Measurements from ENCODE around the gene ETHE1.

ETHE1 gene, protein sequence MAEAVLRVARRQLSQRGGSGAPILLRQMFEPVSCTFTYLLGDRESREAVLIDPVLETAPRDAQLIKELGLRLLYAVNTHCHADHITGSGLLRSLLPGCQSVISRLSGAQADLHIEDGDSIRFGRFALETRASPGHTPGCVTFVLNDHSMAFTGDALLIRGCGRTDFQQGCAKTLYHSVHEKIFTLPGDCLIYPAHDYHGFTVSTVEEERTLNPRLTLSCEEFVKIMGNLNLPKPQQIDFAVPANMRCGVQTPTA

DNA sequence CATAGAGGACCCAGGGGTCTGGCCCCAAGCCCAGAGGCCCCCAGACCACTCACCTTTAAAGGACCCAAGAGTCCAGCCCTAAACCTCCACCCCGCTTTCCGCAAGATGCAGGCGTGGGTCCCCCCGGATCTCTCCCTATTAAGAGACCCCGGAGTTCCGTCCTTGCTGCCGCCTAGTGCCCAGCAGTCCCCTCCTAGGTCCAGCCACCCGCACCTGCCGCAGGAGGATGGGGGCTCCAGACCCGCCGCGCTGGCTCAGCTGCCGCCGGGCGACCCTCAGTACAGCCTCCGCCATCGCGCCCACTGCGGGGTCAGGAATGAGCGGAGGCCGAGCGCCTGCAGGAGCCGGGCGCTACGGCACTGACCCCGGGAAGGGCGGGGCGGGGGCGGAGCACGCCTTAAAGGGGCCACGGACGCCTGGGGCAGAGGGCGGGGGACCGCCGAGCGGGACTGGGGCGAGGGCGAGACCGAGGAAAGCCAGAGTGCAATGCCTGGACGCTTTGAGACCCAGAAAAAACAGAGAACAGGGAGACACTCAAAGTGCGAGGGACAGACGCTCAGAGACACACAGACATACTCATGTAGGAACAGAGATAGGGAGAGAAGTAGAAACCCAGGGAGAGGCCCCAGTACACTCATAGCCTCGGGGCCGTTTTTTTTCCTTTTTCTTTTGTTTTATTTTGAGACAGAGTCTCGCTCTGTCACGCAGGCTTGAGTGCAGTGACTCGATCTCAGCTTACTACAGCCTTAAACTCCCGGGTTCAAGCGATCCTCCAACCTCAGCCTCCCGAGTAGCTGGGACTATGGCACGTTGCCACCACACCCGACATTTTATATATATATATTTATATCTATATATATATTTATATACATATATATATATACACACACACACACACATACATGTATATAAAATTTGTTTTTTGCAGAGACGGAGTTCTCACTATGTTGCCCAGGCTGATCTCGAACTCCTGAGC is at the start of gene ETHE1:
ETHE1 (minus strand) TSS at position 318 of the 976 bp plus-strand sequence; CDS start at position 294, 24 bp downstream.
- DNase-seq (ENCODE audit: low read depth in 2 of 2) = peak; percentile 75 to 77

DNA sequence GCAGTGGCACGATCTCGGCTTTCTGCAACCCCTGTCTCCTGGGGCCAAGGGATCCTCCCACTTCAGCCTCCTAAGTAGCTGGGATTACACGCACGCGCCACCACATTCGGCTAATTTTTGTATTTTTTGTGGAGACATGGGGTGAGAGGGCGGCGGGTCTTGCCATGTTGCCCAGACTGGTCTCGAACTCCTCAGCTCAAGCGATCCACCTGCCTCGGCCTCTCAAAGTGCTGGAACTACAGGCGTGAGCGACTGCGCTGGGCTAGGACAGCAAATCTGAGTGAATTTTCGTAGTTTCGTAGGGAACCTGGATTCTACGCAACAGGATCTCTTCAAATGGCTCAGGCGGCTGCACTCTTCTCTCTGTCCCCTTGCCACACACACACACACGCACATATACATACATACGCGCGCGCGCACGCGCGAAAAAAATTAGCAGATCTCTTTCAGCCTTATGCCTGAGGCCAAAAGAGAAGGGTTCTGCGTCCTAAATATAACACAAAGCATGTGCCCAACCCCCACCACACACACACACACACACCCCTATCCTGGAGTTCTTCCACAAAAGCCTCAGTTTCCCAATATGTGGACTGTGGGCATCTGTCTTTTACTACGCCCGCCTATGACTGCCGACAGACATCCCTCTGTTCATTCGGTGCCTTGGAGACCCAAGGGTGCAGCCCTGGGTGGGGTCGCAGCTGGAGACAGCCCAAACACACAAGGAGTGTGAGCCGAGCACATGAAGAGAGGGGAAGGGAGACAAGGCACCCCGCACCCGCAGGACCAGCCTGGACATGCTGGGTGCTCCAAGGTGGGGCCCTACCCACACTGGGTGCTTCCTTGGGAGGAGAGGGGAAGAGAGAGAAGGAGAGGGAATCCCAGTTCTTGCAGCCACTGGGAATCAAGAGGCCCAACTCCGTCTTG is 49.2 kb upstream of the ETHE1 start:
- DNase-seq (ENCODE audit: low read depth in 2 of 2) = no peak

DNA sequence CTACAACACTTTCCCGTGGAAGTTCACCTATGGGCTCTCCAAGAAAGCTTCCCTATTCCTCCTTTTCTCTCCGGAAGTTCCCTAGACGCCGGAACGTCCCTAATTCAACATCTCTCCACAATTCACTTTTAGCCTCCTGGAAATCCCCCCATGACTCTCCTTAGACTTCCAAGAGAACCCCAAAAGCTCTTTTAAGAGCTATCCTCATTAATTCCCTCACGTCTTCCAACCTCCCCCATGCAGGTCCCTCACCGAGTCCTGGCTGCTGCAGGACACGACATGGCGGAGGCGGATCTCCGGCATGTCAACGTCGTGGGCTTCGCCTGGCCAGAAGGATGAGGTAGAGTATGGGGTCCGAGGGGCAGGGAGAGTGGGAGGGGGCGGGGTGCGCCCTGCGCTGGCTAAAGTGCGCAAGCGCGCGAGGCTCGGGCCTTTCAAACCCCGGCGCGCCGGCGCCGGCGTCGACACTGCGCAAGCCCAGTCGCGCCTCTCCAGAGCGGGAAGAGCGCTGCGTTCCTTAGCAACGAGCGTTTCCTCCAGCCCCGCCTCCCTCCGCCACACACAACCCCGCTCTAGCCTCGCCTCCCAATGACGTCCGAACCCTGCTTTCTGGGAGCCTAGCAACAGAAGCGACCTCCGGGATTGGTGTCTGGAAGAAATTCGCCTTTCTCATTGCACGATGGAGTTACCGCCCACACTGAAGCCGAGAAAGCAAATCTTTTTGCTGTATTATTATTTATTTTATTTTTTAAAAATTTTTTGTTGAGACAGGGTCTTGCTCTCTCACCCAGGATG is 48.4 kb upstream of the ETHE1 start, which contains the start of the genes PINLYP and XRCC1:
PINLYP (plus strand) TSS at position 646 of the 795 bp plus-strand sequence. CDS start 1,391 bp downstream, outside the sequence.
XRCC1 (minus strand) TSS at position 372 of the 795 bp plus-strand sequence; CDS start at position 303, 69 bp downstream.
- peak; percentile 95 to 96 for DNase-seq (ENCODE audit: low read depth in 2 of 2)

DNA sequence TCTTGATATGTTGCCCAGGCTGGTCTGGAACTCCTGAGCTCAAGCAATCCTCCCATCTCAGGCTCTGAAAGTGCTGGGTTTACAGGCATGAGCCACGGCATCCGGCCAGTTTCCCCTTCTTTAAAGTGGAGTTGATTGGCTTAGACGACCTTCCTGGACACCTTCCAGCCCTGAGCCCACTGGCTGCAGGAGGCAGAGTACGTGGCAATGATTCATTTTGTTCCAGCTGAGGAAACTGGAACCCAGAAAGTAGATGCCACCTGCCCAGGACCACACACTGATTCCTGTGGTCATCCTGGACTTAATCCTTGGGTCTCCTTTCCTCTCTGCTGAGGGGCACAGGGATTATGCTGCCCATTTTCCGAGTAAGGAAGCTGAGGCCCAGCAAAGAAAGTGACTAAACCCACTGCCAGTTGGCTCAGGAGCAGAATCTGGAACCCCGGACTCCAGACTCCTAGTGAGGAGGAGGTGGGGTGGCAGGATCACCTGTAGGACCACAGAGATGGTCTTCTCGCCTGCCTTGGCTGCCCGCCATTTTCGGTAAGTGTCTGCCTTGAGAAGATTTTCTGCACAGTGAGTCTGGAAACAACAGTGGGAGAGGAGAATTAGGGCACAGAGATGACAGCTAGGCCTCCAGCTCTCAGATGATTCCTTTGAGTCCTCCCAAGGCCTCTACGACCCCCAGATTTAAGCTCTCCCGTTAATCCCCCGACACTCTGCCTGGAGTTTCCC is 47.6 kb upstream of the ETHE1 start:
- no peak for DNase-seq (ENCODE audit: low read depth in 2 of 2)

DNA sequence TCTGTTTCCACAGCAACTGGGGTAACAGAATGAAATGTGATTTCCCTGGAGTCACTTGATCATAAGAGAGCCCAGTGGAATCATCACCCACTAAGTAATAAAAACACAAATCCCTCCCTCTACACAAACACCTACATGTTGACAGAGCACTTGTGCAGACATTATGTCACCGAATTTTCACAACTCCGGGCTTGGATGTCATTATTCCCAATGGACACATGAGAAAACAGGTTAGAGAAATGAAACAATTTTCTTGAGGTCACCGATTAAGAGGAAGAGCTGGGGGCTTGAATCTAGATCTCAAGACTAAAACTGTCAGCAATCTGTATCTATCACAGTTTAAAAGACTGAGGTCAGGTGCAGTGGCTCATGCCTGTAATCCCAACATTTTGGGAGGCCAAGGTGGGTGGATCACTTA is 45.2 kb upstream of the ETHE1 start:
- DNase-seq (ENCODE audit: low read depth in 2 of 2) = no peak

DNA sequence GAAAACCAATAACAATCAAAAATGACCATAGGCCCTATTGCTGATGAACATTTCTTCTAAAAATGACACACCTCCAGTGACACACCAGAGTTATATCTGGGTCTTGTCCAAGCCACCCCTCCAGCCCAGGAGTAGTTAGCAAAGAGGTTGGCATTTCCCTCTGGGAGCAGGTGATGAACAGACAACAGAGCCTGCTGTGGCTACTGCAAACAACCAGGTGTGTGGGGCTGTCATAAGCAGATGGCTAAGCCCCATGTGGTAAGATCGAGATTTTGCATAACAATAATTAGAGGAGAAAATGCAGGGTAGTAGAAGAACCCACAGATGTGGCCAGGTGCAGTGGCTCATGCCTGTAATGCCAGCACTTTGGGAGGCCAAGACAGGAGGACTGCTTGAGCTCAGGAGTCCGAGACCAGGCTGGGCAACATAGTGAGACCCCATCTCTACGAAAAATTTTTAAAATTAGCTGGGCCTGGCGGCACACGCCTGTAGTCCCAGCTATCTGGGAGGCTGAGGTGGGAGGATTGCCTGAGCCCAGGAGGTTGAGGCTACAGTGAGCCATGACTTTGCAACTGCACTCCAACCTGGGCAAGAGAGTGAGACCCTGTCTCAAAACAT is 43.3 kb upstream of the ETHE1 start:
- no peak for DNase-seq (ENCODE audit: low read depth in 2 of 2)

DNA sequence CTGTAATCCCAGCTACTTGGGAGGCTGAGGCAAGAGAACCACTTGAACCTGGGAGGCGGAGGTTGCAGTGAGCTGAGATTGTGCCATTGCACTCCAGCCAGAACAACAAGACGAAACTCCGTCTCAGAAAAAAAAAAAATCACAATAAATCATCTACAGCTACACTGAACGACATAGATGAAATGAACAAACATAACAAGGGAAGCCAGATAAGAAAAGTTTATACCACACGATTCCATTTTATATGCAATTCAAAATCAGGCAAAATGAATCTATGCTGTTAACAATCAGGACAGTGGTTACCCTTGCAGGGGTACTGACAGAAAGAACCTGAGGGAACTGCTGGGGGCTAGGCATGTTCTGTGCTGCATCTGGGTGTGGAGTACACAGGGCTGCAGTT is 42.7 kb upstream of the ETHE1 start:
- DNase-seq (ENCODE audit: low read depth in 2 of 2) = no peak

DNA sequence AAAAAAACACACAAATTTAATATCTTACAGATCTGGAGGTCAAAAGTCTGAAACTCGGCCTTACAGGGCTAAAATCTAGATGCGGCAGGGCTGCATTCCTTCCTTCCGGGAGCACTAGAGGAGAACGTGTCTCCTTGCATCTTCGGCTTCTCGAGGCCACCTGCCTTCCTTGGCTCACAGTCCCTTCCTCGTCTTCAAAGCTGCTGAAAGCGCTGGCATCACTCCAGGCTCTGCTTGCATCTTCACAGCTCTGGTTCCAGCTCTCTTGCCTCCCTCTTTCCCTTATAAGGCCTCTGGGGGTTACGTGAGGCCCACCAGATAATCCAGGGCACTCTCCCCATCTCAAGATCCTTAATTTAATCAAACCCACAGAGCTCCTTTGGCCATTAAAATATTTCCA is 37.8 kb upstream of the ETHE1 start:
- DNase-seq (ENCODE audit: low read depth in 2 of 2) = no peak

DNA sequence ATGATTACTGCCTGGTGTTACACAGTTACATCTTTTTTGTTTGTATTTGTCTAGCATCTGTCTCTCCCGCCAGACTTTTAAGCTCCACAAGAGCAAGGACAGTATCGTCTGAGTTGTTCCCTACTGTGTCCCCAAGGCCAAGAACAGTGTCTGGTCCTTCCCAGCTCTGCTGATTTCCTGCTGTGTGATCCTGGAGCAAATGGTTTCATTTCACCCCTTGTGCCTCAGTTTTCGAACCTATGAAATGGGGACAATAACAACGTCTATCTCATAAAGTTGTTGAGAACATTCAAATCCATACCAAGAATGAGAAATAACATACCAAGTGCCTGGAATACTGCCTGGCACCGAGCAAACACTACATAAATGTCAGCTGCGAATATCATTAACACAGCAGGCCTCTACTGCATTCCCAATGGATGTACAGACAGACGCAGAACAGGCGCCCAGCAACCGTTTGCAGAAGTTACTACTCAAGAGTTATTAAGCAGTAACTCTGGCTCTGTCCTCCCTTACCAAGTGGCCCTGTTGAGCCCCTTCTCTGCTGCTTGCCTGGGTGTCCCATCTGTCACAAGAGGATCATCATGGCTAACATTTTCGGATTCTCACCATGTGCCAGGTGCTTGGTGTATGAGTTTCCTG is 36.9 kb upstream of the ETHE1 start:
- DNase-seq (ENCODE audit: low read depth in 2 of 2) = no peak

DNA sequence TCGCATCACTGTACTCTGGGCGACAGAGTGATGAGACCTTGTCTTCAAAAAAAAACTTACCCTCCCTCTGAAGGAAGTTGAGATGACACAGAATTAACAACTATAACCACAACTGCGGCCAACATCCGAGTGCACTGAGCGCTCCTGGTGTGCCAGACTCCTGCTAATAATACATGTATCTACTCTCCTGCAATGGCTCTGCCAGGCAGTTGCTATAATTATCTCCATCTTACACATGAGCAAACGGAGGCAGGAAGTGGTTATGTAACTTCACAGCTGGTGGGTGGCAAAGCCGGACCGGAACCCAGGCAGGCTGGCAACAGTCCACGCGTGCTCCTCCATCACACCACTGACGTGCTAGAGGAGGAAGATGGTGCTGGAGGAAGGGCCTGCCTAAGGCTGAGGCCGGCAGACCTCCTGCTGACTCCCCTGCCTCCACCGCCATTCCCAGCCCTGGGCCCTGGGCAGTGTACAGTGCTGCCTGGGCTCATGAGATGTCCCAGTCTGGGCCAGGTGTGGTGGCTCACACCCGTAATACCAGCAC is 35.8 kb upstream of the ETHE1 start:
- DNase-seq (ENCODE audit: low read depth in 2 of 2) = peak; percentile 50 to 64

DNA sequence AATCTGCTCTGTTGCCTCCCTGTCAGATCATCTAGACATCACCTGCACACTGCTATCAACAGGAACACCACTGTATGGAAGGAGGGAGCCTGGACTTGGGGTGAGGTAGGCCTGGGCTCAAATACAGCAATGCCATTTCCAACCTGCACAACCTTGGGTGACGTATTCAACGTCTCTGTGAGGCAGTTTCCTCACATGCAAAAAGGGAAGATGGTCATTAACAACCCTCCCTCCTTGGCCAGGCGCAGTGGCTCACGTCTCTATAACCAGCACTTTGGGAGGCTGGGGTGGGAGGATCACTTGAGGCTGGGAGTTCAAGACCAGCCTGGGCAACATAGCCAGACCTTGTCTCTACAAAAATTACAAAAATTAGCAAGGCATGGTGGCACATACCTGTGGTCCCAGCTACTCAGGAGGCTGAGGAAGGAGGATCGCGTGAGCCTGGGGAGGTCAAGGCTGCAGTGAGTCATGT is 35.3 kb upstream of the ETHE1 start:
- DNase-seq (ENCODE audit: low read depth in 2 of 2) = no peak

DNA sequence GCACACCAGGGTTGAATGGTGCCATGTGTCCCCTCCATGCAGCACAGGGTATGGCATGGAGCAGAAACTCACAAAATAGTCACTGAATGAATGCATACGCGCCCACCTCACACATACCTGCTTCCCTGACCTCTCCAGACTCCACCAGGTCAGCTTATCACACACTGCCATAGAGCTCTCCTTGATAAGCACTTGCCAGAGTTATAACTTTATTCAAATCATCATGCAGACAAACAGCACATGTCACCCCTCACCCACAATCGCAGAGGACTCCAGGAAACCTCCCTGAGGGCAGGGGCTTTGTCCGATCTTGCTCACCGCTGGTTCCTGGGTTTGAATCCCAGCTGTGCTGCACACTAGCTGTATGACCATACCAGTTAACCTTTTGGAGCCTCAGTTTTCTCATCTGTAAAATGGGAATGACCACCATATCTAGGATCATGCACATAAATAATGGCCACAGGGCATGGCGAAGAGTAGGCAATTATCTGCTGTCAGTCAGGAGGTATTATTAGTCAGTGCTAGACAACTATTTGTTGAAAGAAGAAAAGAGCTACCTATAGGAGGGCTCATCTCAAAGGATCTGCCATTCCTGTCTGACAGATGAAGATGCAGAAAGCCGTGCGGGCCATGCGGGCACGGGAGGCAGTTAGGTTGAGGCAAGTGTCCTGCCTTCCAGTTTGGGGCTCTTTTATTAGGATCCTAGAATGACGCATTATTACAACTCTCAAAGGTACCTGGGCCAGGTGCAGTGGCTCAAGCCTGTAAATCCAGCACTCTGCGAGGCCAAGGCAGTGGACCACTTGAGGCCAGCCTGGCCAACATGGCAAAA is 34.4 kb upstream of the ETHE1 start:
- no peak for DNase-seq (ENCODE audit: low read depth in 2 of 2)

DNA sequence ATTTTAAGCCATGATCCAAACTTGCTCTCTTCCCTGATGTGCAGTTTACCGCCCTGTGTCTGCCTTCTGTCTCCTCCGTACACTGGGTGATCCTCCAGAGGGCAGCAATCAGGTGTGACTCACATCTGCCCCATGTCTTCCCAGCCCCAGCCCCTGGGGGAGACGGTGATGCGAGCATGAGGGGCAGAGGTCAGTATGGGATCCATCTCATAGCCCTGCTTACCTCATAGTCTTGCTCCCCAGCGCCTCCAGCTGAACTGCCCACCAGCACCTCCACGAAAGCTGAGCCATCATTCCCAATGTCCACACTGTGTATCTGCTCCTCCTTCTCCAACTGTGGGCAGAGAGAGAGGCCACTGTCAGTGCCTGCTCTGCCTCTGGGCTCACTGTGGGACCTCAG is 33.7 kb upstream of the ETHE1 start:
- DNase-seq (ENCODE audit: low read depth in 2 of 2) = no peak

DNA sequence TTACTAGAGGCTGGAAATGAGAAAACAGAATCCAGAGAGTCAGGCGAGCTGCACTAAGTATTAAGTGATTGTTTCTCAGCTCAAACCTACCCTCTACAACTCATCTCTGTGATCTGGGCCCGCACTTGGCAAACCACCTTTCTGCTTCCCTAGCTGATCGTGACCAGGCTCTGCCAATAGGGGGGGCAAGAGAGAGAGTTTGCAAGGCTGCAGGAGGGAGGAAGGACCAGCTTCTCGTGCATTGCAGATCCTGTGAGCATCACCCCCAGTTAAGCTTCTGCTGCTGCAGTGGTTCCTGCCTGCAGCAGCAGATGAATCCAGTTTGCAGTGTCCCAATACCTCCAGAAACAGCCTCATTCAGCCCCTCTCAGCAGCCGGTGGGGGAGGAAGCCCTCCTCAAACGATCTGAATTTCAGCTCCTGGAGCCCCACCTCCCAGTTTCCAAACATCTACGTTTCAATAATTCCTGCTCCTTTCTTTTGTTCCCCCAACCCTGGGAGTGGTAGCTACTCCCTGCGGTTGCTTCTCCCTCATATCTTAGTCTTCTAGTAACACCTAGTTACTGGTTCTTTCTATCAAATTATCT is 28.3 kb upstream of the ETHE1 start:
- DNase-seq (ENCODE audit: low read depth in 2 of 2) = peak; percentile 57 to 63

DNA sequence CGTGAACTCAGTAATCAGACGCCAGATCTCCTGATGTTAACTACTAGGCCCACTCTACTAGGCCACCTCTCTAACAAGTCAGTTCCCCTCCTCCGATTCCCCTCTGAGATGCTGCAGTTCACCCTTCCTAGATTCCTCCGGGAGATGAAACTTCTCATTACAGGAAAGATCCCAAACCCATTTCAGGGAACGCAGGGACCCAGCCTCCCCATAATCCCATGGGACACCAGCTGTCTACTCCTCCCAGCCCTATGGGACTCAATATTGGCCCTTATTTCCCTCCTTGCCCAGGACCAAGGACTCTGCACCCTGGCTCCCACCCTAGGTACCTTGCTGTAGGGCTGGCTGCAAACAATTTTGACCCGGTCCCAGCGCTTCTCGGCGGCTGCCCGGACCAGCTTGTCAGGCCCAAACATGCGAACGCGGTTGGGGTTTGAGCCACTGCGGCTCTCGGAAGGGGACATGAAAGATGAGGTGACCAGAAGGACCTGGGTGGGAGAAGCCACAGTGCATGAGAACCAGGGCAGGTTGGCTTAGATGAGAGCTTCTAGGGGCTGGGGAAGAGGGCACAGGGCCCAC is 27.4 kb upstream of the ETHE1 start:
- no peak for DNase-seq (ENCODE audit: low read depth in 2 of 2)

DNA sequence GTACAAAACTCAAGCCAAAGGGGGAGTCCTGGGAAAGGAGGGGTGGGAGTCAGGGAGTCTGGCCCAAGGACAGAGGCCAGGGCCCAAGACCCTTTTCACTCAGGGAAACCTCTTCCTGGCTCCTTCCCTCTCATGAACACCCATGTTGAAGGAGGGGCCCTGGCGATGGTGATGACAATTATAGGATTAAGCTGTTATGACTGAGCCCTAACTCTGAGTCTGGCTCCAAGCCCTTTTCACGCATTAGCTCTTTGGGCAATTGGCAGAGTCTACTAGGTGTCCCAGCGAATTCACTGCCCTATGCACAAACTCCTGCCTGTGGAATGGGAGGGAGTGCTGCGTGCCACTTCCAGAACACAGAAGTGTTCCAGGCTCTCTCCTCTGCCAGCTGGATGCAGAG is 26.7 kb upstream of the ETHE1 start:
- DNase-seq (ENCODE audit: low read depth in 2 of 2) = no peak

DNA sequence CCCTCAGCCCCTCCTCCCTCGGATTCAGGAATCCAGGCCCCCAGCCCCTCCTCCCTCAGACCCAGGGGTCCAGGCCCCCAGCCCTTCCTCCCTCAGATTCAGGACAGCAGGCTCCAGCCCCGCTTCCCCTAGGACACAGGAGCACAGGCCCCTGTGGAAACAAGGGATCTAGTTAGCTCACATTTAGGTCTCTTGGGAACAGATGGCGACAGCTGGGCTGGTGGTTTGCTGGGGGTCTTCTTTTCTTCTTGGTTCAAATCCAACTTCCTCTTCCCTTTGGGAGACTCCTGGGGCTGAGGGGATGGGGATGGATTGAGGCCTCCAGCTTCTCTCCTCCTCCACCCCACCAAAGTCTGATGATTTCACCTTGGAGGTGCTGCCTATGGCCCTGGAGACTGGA is 25.6 kb upstream of the ETHE1 start:
- DNase-seq (ENCODE audit: low read depth in 2 of 2) = no peak

All from stimulated activated CD8-positive, alpha-beta memory T cell treated with anti-CD3 and anti-CD28 coated beads, Interleukin-15, amount 100 ng/mL, for 48 hours (primary cell).